Sigmoid colon (tissue), 7 donors: Measurements from ENCODE around the gene DNAJB14. TPM values are rescaled to one million over a fixed set of nuclear protein-coding genes. Genes with fewer than 3 reads are reported as not detected.

ENCODE experiments used
- DNase-seq: peaks from one replicate; pipeline ENCODE4 v3.0.0-alpha.2; 2019
- H3K27ac ChIP-seq, 4 donors: fragments of 200-600 bp; sonication (generic); one replicate each; pipeline ENCODE4 v1.5.1; 2016 to 2019; ENCODE audit warnings: mild to moderate bottlenecking in 1 of 4
- H3K27me3 ChIP-seq, 3 donors: fragments of 200-600 bp; sonication (generic); one replicate each; pipeline ENCODE4 v1.5.1; 2019; ENCODE audit warnings: mild to moderate bottlenecking in 1 of 3
- H3K36me3 ChIP-seq, 4 donors: fragments of 200-600 bp; sonication (generic); one replicate each; pipeline ENCODE4 v1.5.1; 2016 to 2019
- H3K4me1 ChIP-seq, 4 donors: fragments of 200-600 bp; sonication (generic); one replicate each; pipeline ENCODE4 v1.5.1; 2017 to 2019
- H3K4me3 ChIP-seq, 4 donors: fragments of 200-600 bp; sonication (generic); one replicate each; pipeline ENCODE4 v1.5.1; 2017 to 2019; ENCODE audit warnings: mild to moderate bottlenecking in 2 of 4, moderate library complexity in 1 of 4
- H3K9me3 ChIP-seq, 4 donors: fragments of 200-600 bp in 3 of 4; sonication (generic) in 3 of 4; one replicate each; pipeline versions ENCODE4 v1.5.1 to v1.6.1; 2013 to 2019
- CTCF ChIP-seq, 4 experiments: fragments of 450-650 bp in 3 of 4; fragments of 200-600 bp in 1 of 4; IDR thresholded peaks; one replicate each; pipeline ENCODE4 v1.5.1; 2016 to 2019; ENCODE audit warnings: antibody characterized with exemption in 4 of 4, mild to moderate bottlenecking in 3 of 4, moderate library complexity in 2 of 4
- EP300 ChIP-seq, 4 donors: sonication (generic); formaldehyde crosslinking; IDR thresholded peaks; one replicate each; pipeline ENCODE4 v1.6.1; 2017; ENCODE audit warnings: antibody characterized with exemption in 4 of 4
- POLR2A ChIP-seq, 2 donors: fragments of 450-650 bp; IDR thresholded peaks; one replicate each; pipeline ENCODE4 v1.6.1; 2016; ENCODE audit warnings: antibody characterized with exemption in 2 of 2, mild to moderate bottlenecking in 2 of 2, moderate library complexity in 2 of 2
- POLR2AphosphoS5 ChIP-seq, 4 donors: sonication (generic); formaldehyde crosslinking; IDR thresholded peaks; one replicate each; pipeline ENCODE4 v1.6.1; 2017; ENCODE audit warnings: antibody characterized with exemption in 4 of 4
- WGBS, 2 donors: extraction: QIAGEN DNeasy Blood & Tissue Kit; methylation state at CpG; one replicate each; pipeline ENCODE4 v1.1.7; 2013; 5-methylcytosine and 5-hydroxymethylcytosine counted together
- intact Hi-C: fragments of 100-400 bp; cut with DNase I; formaldehyde crosslinking; loops from one replicate; pipeline ENCODE4 v1.15.1; 2023
- polyA plus RNA-seq, 3 donors: library from polyadenylated mRNA; stranded (reverse); fragments of 200-250 nt; gene quantifications; one replicate each; pipeline ENCODE4 v1.2.3, GENCODE V29; 2013
- total RNA-seq, 4 donors: library from RNA; depleted of rRNA; stranded (reverse); fragments of >200 nt; gene quantifications; one replicate each; pipeline ENCODE4 v1.1.0, GENCODE V29; 2016
- donor health status: healthy with polysubstance abuse.
- donor health status: Bipolar disorder and iron deficiency.
- donor health status: healthy.

DNAJB14 gene
- total and polyA plus RNA-seq, 7 donors: 9.0 to 53.9 (median 31.4) TPM

- H3K27ac ChIP-seq: no peak overlapping the region
- H3K4me3 ChIP-seq: no peak overlapping the region
- H3K9me3 ChIP-seq: no peaks in the 10 kb centered on the region
- peaks cover 0 to 10% (median 7%) of the 10 kb centered on the region in 4 donors for H3K4me1 ChIP-seq
- intact Hi-C loops: no loop called here
- no peaks in the 10 kb centered on the region for H3K27me3 ChIP-seq
- no peaks in the 10 kb centered on the region for H3K36me3 ChIP-seq
- WGBS, 2 donors: 51 to 57% methylated on average over 1 of the region's 1 CpG
- TF ChIP-seq POLR2AphosphoS5 (IDR thresholded peaks at IDR 0.05) (no peak), CTCF (IDR thresholded peaks at IDR 0.05) (no peak), POLR2A (IDR thresholded peaks at IDR 0.05) (no peak), EP300 (IDR thresholded peaks at IDR 0.05) (no peak)
- no peak for DNase-seq
These were observed 99.5 kb downstream of the DNAJB14 start for GRCh38 chr4:99846891-99847290.

Other genes starting within 250 kb of the DNAJB14 start
- gene DAPP1, start 129.8 kb downstream of the DNAJB14 start, total RNA-seq: 1 to 10 TPM in 3 of 4 donors, under 1 TPM in 1; 0.36 to 2.0 (median 1.2) TPM
- 10 to 100 TPM in 1 of 3 donors, 1 to 10 TPM in 2; 1.2 to 17.9 (median 3.0) TPM for gene DAPP1, start 129.8 kb downstream of the DNAJB14 start, polyA plus RNA-seq
- 10 to 100 TPM; 36.6 to 77.2 (median 62.2) TPM for gene LAMTOR3, start 52.2 kb downstream of the DNAJB14 start, total RNA-seq
- gene LAMTOR3, start 52.2 kb downstream of the DNAJB14 start, polyA plus RNA-seq: 100 to 1,000 TPM in 2 of 3 donors, 10 to 100 TPM in 1; 54.6 to 201 (median 108) TPM
- gene H2AZ1, start 3.7 kb upstream of the DNAJB14 start, total RNA-seq: 100 to 1,000 TPM; 236 to 621 (median 353) TPM
- 100 to 1,000 TPM; 175 to 543 (median 421) TPM for gene H2AZ1, start 3.7 kb upstream of the DNAJB14 start, polyA plus RNA-seq
- gene DDIT4L, start 243.8 kb upstream of the DNAJB14 start, total RNA-seq: 1 to 10 TPM; 1.5 to 6.1 (median 4.2) TPM
- gene DDIT4L, start 243.8 kb upstream of the DNAJB14 start, polyA plus RNA-seq: 1 to 10 TPM in 1 of 3 donors, under 1 TPM in 1, not detected in 1; 0.60 to 1.3 TPM